BJ (cell line): ENCODE results near the gene MKI67. TPM values are rescaled to one million over a fixed set of nuclear protein-coding genes. Genes with fewer than 3 reads are reported as not detected.

Source experiments
- CTCF ChIA-PET: fragments of 350-600 bp; formaldehyde crosslinking; extraction: SDS; loops from one replicate; lab custom pipeline; 2021; ENCODE audit warnings: antibody characterized with exemption, inconsistent platforms; lab: Yijun Ruan, JAX
- POLR2A ChIA-PET: fragments of 300-600 bp; sonication (Branson Sonifier 250); formaldehyde crosslinking; extraction: SDS; loops from one replicate; lab custom pipeline; 2021; ENCODE audit warnings: antibody characterized with exemption; lab: Charles Lee
- DNase-seq: peaks from one replicate; pipeline ENCODE4 v3.0.0-alpha.2; 2011; ENCODE audit warnings: low read depth
- H3K27me3 ChIP-seq: 2 replicates; pipeline ENCODE4 v1.6.0; 2011; ENCODE audit warnings: low read length; ENCODE audit not compliant: control insufficient read depth, insufficient read depth
- H3K36me3 ChIP-seq: 2 replicates; pipeline ENCODE4 v1.5.1; 2011; ENCODE audit warnings: low read length; ENCODE audit not compliant: control insufficient read depth, insufficient read depth
- H3K4me3 ChIP-seq: 2 replicates; pipeline ENCODE4 v1.5.1; 2011; ENCODE audit warnings: low read depth, mild to moderate bottlenecking, control low read depth, low read length
- CTCF ChIP-seq: IDR thresholded peaks from 2 replicates; pipeline ENCODE4 v1.5.1; 2011; ENCODE audit warnings: low read depth, mild to moderate bottlenecking, control low read depth, inconsistent platforms, low read length, moderate library complexity; ENCODE audit not compliant: insufficient read depth
- polyA plus RNA-seq: library from polyadenylated mRNA; depleted of rRNA; stranded (reverse); fragments of >200 nt; gene quantifications from 2 replicates; pipeline ENCODE4 v1.2.3, GENCODE V29; 2011

Gene MKI67
- polyA plus RNA-seq, 1 experiment = 11.8 TPM

GRCh38 chr10:128073890-128074289 lies 52.3 kb downstream of the MKI67 start:
- ChIA-PET POLR2A (no interaction called here), CTCF (interaction anchor here (0.8 to 10.1 kb wide), 5 partner anchors 20 to 77 kb away, joined by 3 to 160 read pairs (median 5); no protein-coding TSS in a partner anchor)
- TF ChIP-seq CTCF = no peak

GRCh38 chr10:128072941-128073645 lies 53.1 kb downstream of the MKI67 start:
- H3K36me3 ChIP-seq = no peaks in the 10 kb centered on the region
- no peak overlapping the region for H3K4me3 ChIP-seq
- no peaks in the 10 kb centered on the region; the same call in 1 of the 2 replicates for H3K27me3 ChIP-seq
- ChIA-PET CTCF (interaction anchor here (0.6 to 10.1 kb wide), 7 partner anchors 13 to 834 kb away, joined by 3 to 160 read pairs (median 3); partner anchors contain the start of gene PTPRE), POLR2A (no interaction called here)
- no peak for DNase-seq
- no peak for TF ChIP-seq CTCF

More at GRCh38 chr10:128073890-128074289, 52.3 kb downstream of the MKI67 start:
- Histone ChIP-seq H3K4me3 (no peak overlapping the region), H3K27me3 (peaks cover 1% of the 10 kb centered on the region), H3K36me3 (no peaks in the 10 kb centered on the region)
- no peak for DNase-seq

- no peak for DNase-seq
- no peaks in the 10 kb centered on the region for H3K36me3 ChIP-seq
- CTCF ChIA-PET = interaction anchor here (0.6 to 10.1 kb wide), 8 partner anchors 12 to 1886 kb away, joined by 3 to 160 read pairs (median 11); partner anchors contain the start of gene PTPRE
- no peaks in the 10 kb centered on the region; the same call in 1 of the 2 replicates for H3K27me3 ChIP-seq
- POLR2A ChIA-PET = no interaction called here
- H3K4me3 ChIP-seq = no peak overlapping the region
- TF ChIP-seq CTCF = no peak
These were observed 54.2 kb downstream of the MKI67 start for GRCh38 chr10:128072046-128072445.

- H3K4me3 ChIP-seq = no peak overlapping the region
- DNase-seq = no peak
- CTCF ChIA-PET = interaction anchor here (1.0 to 10.1 kb wide), 7 partner anchors 11 to 166 kb away, joined by 3 to 160 read pairs (median 19); partner anchors contain the start of gene PTPRE
These were observed 54.8 kb downstream of the MKI67 start for GRCh38 chr10:128071417-128071782.

More at GRCh38 chr10:128071417-128071782, 54.8 kb downstream of the MKI67 start:
- Histone ChIP-seq H3K27me3 (no peaks in the 10 kb centered on the region; the same call in 1 of the 2 replicates), H3K36me3 (no peaks in the 10 kb centered on the region)
- TF ChIP-seq CTCF = no peak
- POLR2A ChIA-PET = no interaction called here
